Neural cell (in vitro differentiated cells): Measurements from ENCODE around the gene PADI6. TPM values are rescaled to one million over a fixed set of nuclear protein-coding genes. Genes with fewer than 3 reads are reported as not detected.

Experiments used
- H2AFZ ChIP-seq: fragments of 200-600, 300-800 bp; sonication (generic), shearing (Covaris generic); 2 replicates; pipeline ENCODE4 v1.6.0; 2014; ENCODE audit warnings: low read depth, mild to moderate bottlenecking, antibody characterized with exemption, low read length, moderate library complexity
- H3F3A ChIP-seq: fragments of 200-600 bp; shearing (Covaris generic); 2 replicates; pipeline ENCODE4 v1.6.1; 2016; ENCODE audit warnings: mild to moderate bottlenecking, moderate library complexity, mixed read lengths, antibody characterized with exemption, low read length; ENCODE audit not compliant: insufficient read depth, poor library complexity, severe bottlenecking
- H3K27ac ChIP-seq: fragments of 200-600, 300-800 bp; sonication (generic), shearing (Covaris generic); 2 replicates; pipeline ENCODE4 v1.5.1; 2014; ENCODE audit warnings: mild to moderate bottlenecking, low read length, moderate library complexity
- H3K27me3 ChIP-seq: fragments of 300-800, 200-600 bp; sonication (generic), shearing (Covaris generic); 2 replicates; pipeline ENCODE4 v1.6.0; 2014; ENCODE audit warnings: mild to moderate bottlenecking, low read depth, low read length, moderate library complexity; ENCODE audit not compliant: insufficient read depth
- H3K36me3 ChIP-seq: fragments of 300-800, 200-600 bp; sonication (generic), shearing (Covaris generic); 2 replicates; pipeline ENCODE4 v1.5.1; 2014; ENCODE audit warnings: mild to moderate bottlenecking, antibody characterized with exemption, low read length, moderate library complexity; ENCODE audit not compliant: insufficient read depth
- H3K4me2 ChIP-seq: fragments of 300-800, 200-600 bp; sonication (generic), shearing (Covaris generic); 2 replicates; pipeline ENCODE4 v1.6.0; 2014; ENCODE audit warnings: mild to moderate bottlenecking, low read length
- H3K4me3 ChIP-seq: fragments of 300-800, 200-600 bp; sonication (generic), shearing (Covaris generic); 2 replicates; pipeline ENCODE4 v1.5.1; 2014; ENCODE audit warnings: mild to moderate bottlenecking, low read length, moderate library complexity
- H3K79me2 ChIP-seq: fragments of 200-600 bp; shearing (Covaris generic); replicated peaks from 2 replicates; pipeline ENCODE4 v1.6.0; 2014; ENCODE audit warnings: mild to moderate bottlenecking, low read length, moderate library complexity; ENCODE audit not compliant: insufficient read depth
- H3K9ac ChIP-seq: fragments of 300-800, 200-600 bp; sonication (generic), shearing (Covaris generic); 2 replicates; pipeline ENCODE4 v1.6.1; 2016; ENCODE audit warnings: mild to moderate bottlenecking, low read length, mixed read lengths
- H3K9me2 ChIP-seq: fragments of 200-600 bp; shearing (Covaris generic); 2 replicates; pipeline ENCODE4 v1.6.1; 2016; ENCODE audit warnings: mild to moderate bottlenecking, low read length, mixed read lengths; ENCODE audit not compliant: insufficient read depth
- H3K9me3 ChIP-seq: fragments of 200-600, 300-800 bp; sonication (generic), shearing (Covaris generic); 2 replicates; pipeline ENCODE4 v1.6.1; 2016; ENCODE audit warnings: mild to moderate bottlenecking, mixed run types, low read length, moderate library complexity, mixed read lengths
- H4K20me1 ChIP-seq: fragments of 200-600 bp; shearing (Covaris generic); 2 replicates; pipeline ENCODE4 v1.6.1; 2016; ENCODE audit warnings: mild to moderate bottlenecking, mixed run types; ENCODE audit not compliant: insufficient read depth
- EP300 ChIP-seq: fragments of 450-650 bp; conservative IDR thresholded peaks from 2 replicates; pipeline ENCODE4 v1.6.1; 2014; ENCODE audit warnings: antibody characterized with exemption, mild to moderate bottlenecking, moderate library complexity; ENCODE audit not compliant: poor library complexity, severe bottlenecking
- EZH2 ChIP-seq: fragments of 200-600, 300-800 bp; shearing (Covaris generic), sonication (generic); IDR thresholded peaks from 2 replicates; pipeline ENCODE4 v1.6.1; 2014; ENCODE audit warnings: antibody characterized with exemption, low read length, borderline replicate concordance, mild to moderate bottlenecking; ENCODE audit not compliant: insufficient read depth, poor library complexity, severe bottlenecking
- MXI1 ChIP-seq: fragments of 450-650 bp; conservative IDR thresholded peaks from 2 replicates; pipeline ENCODE4 v1.6.1; 2014; ENCODE audit warnings: antibody characterized with exemption, mild to moderate bottlenecking; ENCODE audit not compliant: poor library complexity, severe bottlenecking
- POLR2AphosphoS5 ChIP-seq: IDR thresholded peaks from 2 replicates; pipeline ENCODE4 v1.6.1; 2012
- RAD21 ChIP-seq: fragments of 450-650 bp; conservative IDR thresholded peaks from 2 replicates; pipeline ENCODE4 v1.6.1; 2014; ENCODE audit warnings: antibody characterized with exemption, mild to moderate bottlenecking, moderate library complexity
- SMC3 ChIP-seq: fragments of 450-650 bp; conservative IDR thresholded peaks from 2 replicates; pipeline ENCODE4 v1.6.1; 2014; ENCODE audit warnings: antibody characterized with exemption, mild to moderate bottlenecking, moderate library complexity; ENCODE audit not compliant: poor library complexity
- TAF1 ChIP-seq: IDR thresholded peaks from 2 replicates; pipeline ENCODE4 v1.6.1; 2012; ENCODE audit warnings: low read depth
- polyA plus RNA-seq: library from polyadenylated mRNA; depleted of rRNA; stranded (reverse); fragments of >200 nt; gene quantifications from 2 replicates; pipeline ENCODE4 v1.2.3, GENCODE V29; 2014
- TF ChIP-seq, protein P1 (sequence below): IDR thresholded peaks from 2 replicates; pipeline ENCODE4 v1.6.1; 2012; ENCODE audit warnings: borderline replicate concordance
- TF ChIP-seq, protein P2 (sequence below): fragments of 450-650 bp; IDR thresholded peaks from 2 replicates; pipeline ENCODE4 v1.5.1; 2014; ENCODE audit warnings: antibody characterized with exemption, mild to moderate bottlenecking, moderate library complexity; ENCODE audit not compliant: poor library complexity, severe bottlenecking

Gene PADI6
- polyA plus RNA-seq, 1 donor from 2014 or later: not detected

DNA sequence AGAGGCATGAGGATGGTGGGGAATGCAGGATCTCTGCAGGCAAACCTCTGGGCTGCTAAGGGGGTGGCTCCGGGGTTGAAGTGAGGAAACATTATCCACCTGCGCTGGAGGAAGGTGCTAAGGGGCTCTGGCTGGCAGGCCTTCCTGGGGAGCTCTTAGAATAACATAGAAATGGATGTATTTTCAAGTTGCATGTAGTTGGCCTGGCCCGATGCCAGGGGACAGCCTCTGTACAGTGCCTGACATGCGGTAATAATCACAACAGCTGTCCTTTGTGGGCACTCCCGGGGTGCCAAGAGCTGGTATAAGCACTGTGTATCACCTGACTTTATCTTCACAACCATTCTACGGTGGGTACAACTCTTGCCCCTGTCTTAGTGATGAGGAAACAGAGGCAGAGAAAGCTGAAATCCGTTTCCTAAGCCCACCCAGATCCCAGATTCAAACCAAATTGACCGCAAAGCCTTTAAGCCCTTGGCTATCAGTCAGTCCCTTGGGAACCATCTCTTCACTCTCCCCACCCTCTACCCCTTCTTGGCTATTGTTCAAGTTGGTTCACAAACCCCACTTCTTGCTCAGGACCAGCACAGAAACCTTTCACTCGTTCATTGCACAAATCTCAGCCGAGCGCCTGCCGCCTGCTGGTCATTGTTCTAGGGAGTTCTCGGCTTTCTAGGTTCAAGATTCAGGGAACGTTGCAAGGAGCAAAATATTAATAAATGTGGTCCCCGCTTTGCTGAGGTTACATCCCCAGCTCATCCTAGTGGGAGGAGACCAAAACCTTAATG, 33.1 kb upstream of the PADI6 start:
- H2AFZ ChIP-seq: no peak overlapping the region
- H3K27me3 ChIP-seq: no peaks in the 10 kb centered on the region
- H3K79me2 ChIP-seq: no peaks in the 10 kb centered on the region
- no peak overlapping the region for H3K27ac ChIP-seq
- H3K9ac ChIP-seq: no peak overlapping the region
- TF ChIP-seq, protein P1, sequence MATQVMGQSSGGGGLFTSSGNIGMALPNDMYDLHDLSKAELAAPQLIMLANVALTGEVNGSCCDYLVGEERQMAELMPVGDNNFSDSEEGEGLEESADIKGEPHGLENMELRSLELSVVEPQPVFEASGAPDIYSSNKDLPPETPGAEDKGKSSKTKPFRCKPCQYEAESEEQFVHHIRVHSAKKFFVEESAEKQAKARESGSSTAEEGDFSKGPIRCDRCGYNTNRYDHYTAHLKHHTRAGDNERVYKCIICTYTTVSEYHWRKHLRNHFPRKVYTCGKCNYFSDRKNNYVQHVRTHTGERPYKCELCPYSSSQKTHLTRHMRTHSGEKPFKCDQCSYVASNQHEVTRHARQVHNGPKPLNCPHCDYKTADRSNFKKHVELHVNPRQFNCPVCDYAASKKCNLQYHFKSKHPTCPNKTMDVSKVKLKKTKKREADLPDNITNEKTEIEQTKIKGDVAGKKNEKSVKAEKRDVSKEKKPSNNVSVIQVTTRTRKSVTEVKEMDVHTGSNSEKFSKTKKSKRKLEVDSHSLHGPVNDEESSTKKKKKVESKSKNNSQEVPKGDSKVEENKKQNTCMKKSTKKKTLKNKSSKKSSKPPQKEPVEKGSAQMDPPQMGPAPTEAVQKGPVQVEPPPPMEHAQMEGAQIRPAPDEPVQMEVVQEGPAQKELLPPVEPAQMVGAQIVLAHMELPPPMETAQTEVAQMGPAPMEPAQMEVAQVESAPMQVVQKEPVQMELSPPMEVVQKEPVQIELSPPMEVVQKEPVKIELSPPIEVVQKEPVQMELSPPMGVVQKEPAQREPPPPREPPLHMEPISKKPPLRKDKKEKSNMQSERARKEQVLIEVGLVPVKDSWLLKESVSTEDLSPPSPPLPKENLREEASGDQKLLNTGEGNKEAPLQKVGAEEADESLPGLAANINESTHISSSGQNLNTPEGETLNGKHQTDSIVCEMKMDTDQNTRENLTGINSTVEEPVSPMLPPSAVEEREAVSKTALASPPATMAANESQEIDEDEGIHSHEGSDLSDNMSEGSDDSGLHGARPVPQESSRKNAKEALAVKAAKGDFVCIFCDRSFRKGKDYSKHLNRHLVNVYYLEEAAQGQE: no peak
- TF ChIP-seq, protein P2, sequence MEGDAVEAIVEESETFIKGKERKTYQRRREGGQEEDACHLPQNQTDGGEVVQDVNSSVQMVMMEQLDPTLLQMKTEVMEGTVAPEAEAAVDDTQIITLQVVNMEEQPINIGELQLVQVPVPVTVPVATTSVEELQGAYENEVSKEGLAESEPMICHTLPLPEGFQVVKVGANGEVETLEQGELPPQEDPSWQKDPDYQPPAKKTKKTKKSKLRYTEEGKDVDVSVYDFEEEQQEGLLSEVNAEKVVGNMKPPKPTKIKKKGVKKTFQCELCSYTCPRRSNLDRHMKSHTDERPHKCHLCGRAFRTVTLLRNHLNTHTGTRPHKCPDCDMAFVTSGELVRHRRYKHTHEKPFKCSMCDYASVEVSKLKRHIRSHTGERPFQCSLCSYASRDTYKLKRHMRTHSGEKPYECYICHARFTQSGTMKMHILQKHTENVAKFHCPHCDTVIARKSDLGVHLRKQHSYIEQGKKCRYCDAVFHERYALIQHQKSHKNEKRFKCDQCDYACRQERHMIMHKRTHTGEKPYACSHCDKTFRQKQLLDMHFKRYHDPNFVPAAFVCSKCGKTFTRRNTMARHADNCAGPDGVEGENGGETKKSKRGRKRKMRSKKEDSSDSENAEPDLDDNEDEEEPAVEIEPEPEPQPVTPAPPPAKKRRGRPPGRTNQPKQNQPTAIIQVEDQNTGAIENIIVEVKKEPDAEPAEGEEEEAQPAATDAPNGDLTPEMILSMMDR: no peak
- TF ChIP-seq EP300: no peak
- TF ChIP-seq RAD21: no peak
- no peak for TF ChIP-seq MXI1
- no peak for TF ChIP-seq SMC3
- TF ChIP-seq POLR2AphosphoS5: no peak
- TF ChIP-seq EZH2: no peak
- TF ChIP-seq TAF1: no peak
- H3K4me3 ChIP-seq: no peak overlapping the region
- H3K36me3 ChIP-seq: no peaks in the 10 kb centered on the region
- no peaks in the 10 kb centered on the region for H3K9me2 ChIP-seq
- no peaks in the 10 kb centered on the region for H3K9me3 ChIP-seq
- no peaks in the 10 kb centered on the region for H4K20me1 ChIP-seq
- H3F3A ChIP-seq: no peaks in the 10 kb centered on the region
- H3K4me2 ChIP-seq: no peak overlapping the region

DNA sequence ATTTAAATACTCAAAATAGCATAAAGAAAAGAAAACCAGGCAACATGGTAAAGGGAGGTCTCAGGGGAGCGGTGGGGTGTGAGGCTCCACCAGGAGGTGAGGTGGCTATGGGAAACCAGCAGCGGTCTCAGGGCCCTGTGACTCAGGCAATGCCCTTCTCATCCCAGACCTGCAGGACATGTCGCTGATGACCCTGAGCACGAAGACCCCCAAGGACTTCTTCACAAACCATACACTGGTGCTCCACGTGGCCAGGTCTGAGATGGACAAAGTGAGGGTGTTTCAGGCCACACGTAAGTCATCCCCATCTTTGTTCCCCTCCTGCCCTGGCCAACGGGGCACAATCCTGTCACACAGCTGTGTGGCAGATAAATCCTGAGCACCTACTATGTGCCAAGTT, 32.5 kb upstream of the PADI6 start:
- no peak overlapping the region for H3K27ac ChIP-seq
- H3K9me3 ChIP-seq: no peaks in the 10 kb centered on the region
- H3K4me2 ChIP-seq: no peak overlapping the region
- H3K79me2 ChIP-seq: no peaks in the 10 kb centered on the region
- no peaks in the 10 kb centered on the region for H3K36me3 ChIP-seq
- H2AFZ ChIP-seq: no peak overlapping the region
- no peak overlapping the region for H3K4me3 ChIP-seq
- no peaks in the 10 kb centered on the region for H4K20me1 ChIP-seq
- H3K9ac ChIP-seq: no peak overlapping the region
- H3K27me3 ChIP-seq: no peaks in the 10 kb centered on the region
- H3F3A ChIP-seq: no peaks in the 10 kb centered on the region
- TF ChIP-seq RAD21: no peak
- no peaks in the 10 kb centered on the region for H3K9me2 ChIP-seq
